HuH-7.5 (cell line): ENCODE measurements around the gene SLC35F3.
A peak's percentile ranks its signal among the peaks of the same experiment; 100 is the strongest.
"Not testable (repeated sequence)": the region's sequence is repeated elsewhere in the genome, so short reads cannot be mapped to it uniquely, and the experiment has no call there.

Experiments used
- DNase-seq: peaks from one replicate; pipeline ENCODE4 v3.0.0; 2011; ENCODE audit warnings: low spot score

SLC35F3 gene

GRCh38 chr1:234107416-234108021, 203.0 kb downstream of the SLC35F3 start:
- no peak for DNase-seq

GRCh38 chr1:234108921-234109320, 204.4 kb downstream of the SLC35F3 start:
- no peak for DNase-seq

GRCh38 chr1:234109840-234110239, 205.4 kb downstream of the SLC35F3 start:
- no peak for DNase-seq

GRCh38 chr1:234111458-234112142, 207.1 kb downstream of the SLC35F3 start:
- DNase-seq: peak; percentile 39

GRCh38 chr1:234114648-234115307, 210.3 kb downstream of the SLC35F3 start:
- peak; percentile 14 for DNase-seq

GRCh38 chr1:234118911-234119310, 214.4 kb downstream of the SLC35F3 start:
- no peak for DNase-seq

GRCh38 chr1:234119431-234119830, 215.0 kb downstream of the SLC35F3 start:
- no peak for DNase-seq

GRCh38 chr1:234120327-234120944, 216.0 kb downstream of the SLC35F3 start:
- DNase-seq: no peak

GRCh38 chr1:234121659-234122058, 217.2 kb downstream of the SLC35F3 start:
- DNase-seq: not testable (repeated sequence)

GRCh38 chr1:234122571-234122970, 218.1 kb downstream of the SLC35F3 start:
- not testable (repeated sequence) for DNase-seq

GRCh38 chr1:234123867-234124266, 219.4 kb downstream of the SLC35F3 start:
- DNase-seq: no peak

- DNase-seq: peak; percentile 13
Measured at GRCh38 chr1:234125283-234125682, 220.8 kb downstream of the SLC35F3 start.

- no peak for DNase-seq
Measured at GRCh38 chr1:234125714-234126113, 221.2 kb downstream of the SLC35F3 start.

- DNase-seq: no peak
Measured at GRCh38 chr1:234127026-234127671, 222.7 kb downstream of the SLC35F3 start.

GRCh38 chr1:234132795-234133194, 228.3 kb downstream of the SLC35F3 start:
- no peak for DNase-seq

- no peak for DNase-seq
Measured at GRCh38 chr1:234134878-234135277, 230.4 kb downstream of the SLC35F3 start.

GRCh38 chr1:234135501-234135900, 231.0 kb downstream of the SLC35F3 start:
- no peak for DNase-seq

GRCh38 chr1:234136073-234136472, 231.6 kb downstream of the SLC35F3 start:
- no peak for DNase-seq

GRCh38 chr1:234139966-234140365, 235.5 kb downstream of the SLC35F3 start:
- DNase-seq: no peak

- DNase-seq: no peak
Measured at GRCh38 chr1:234140388-234140787, 235.9 kb downstream of the SLC35F3 start.

GRCh38 chr1:234141006-234141405, 236.5 kb downstream of the SLC35F3 start:
- DNase-seq: no peak

- DNase-seq: no peak
Measured at GRCh38 chr1:234143681-234144080, 239.2 kb downstream of the SLC35F3 start.
